HCT116 (cell line): ENCODE results near the gene CEP152. TPM values are rescaled to one million over a fixed set of nuclear protein-coding genes. Genes with fewer than 3 reads are reported as not detected.

Experiments
- ATAC-seq: fragments of 200-7000 bp; cut with Tn5 transposase; 2 replicates; pipeline ENCODE4 v1.9.1; 2020; ENCODE audit warnings: mild to moderate bottlenecking, moderate library complexity
- BruUV-seq: library from RNA; stranded (reverse); fragments of 400-500 nt; replicated peaks from 2 replicates; lab custom pipeline; 2021; lab: Mats Ljungman, UMichigan
- CTCF ChIA-PET: fragments of 300-600 bp; sonication (Branson Sonifier 250); formaldehyde crosslinking; loops from one replicate; lab custom pipeline; 2021; ENCODE audit warnings: antibody characterized with exemption; lab: Charles Lee
- POLR2A ChIA-PET: fragments of 300-600, 350-600 bp; sonication (Branson Sonifier 250); formaldehyde crosslinking; loops from one replicate; lab custom pipeline; 2021; ENCODE audit warnings: antibody characterized with exemption; lab: Charles Lee
- RAD21 ChIA-PET, 2 experiments: fragments of 300-600 bp; sonication (Branson Sonifier 250); formaldehyde crosslinking; loops; one replicate each; lab custom pipeline; 2023; ENCODE audit warnings: low total read pairs in 2 of 2; ENCODE audit not compliant: uncharacterized antibody in 2 of 2, unreplicated experiment in 2 of 2, low non-redundant PET in 1 of 2; lab: Charles Lee
- DNase-seq: peaks from one replicate; pipeline ENCODE4 v3.0.0-alpha.2; 2010; ENCODE audit warnings: low read depth, low spot score
- H2AFZ ChIP-seq: fragments of 200-600 bp; shearing (Covaris generic), sonication (generic); 2 replicates; pipeline ENCODE4 v1.6.1; 2017; ENCODE audit warnings: low read depth, mixed run types, mixed read lengths, antibody characterized with exemption, low read length; ENCODE audit not compliant: poor library complexity, severe bottlenecking
- H3K27ac ChIP-seq: 2 replicates; pipeline ENCODE4 v1.5.1; 2012; ENCODE audit warnings: low read depth, low read length
- H3K27me3 ChIP-seq: fragments of 200-600 bp; sonication (generic); 2 replicates; pipeline ENCODE4 v1.6.1; 2016; ENCODE audit warnings: mixed run types, low read length, mixed read lengths; ENCODE audit not compliant: insufficient read depth
- H3K36me3 ChIP-seq, 2 experiments: fragments of 200-500 bp in 1 of 2; fragments of 200-600 bp in 1 of 2; sonication (Bioruptor generic) in 1 of 2; sonication (generic) in 1 of 2; 2 replicates each; pipeline versions ENCODE4 v1.5.1 to v1.6.1; 2014 to 2016; ENCODE audit warnings: low read length in 2 of 2, inconsistent platforms in 1 of 2, mixed read lengths in 1 of 2, mixed run types in 1 of 2; ENCODE audit not compliant: insufficient read depth in 2 of 2, control insufficient read depth in 1 of 2
- H3K4me1 ChIP-seq, 2 experiments: fragments of 200-600 bp in 1 of 2; sonication (generic) in 1 of 2; 2 replicates each; pipeline versions ENCODE4 v1.5.1 to v1.6.1; 2012 to 2017; ENCODE audit warnings: low read length in 2 of 2, inconsistent platforms in 1 of 2, mild to moderate bottlenecking in 1 of 2, mixed read lengths in 1 of 2, mixed run types in 1 of 2, moderate library complexity in 1 of 2; ENCODE audit not compliant: insufficient read depth in 2 of 2, control insufficient read depth in 1 of 2
- H3K4me2 ChIP-seq: fragments of 200-600 bp; sonication (generic); 2 replicates; pipeline ENCODE4 v1.6.1; 2017; ENCODE audit warnings: mixed run types, low read length, mixed read lengths
- H3K4me3 ChIP-seq, 2 experiments: fragments of 200-600 bp in 1 of 2; sonication (generic) in 1 of 2; replicated peaks in 1 of 2; 2 replicates each; pipeline ENCODE4 v1.5.1; 2011 to 2016; ENCODE audit warnings: low read length in 2 of 2, control low read depth in 1 of 2, low read depth in 1 of 2, mild to moderate bottlenecking in 1 of 2, mixed read lengths in 1 of 2, mixed run types in 1 of 2
- H3K79me2 ChIP-seq: fragments of 200-600 bp; sonication (generic); 2 replicates; pipeline ENCODE4 v1.6.1; 2017; ENCODE audit warnings: mild to moderate bottlenecking, mixed run types, low read length, moderate library complexity, mixed read lengths; ENCODE audit not compliant: insufficient read depth
- H3K9ac ChIP-seq: fragments of 200-600 bp; sonication (generic); 2 replicates; pipeline ENCODE4 v1.6.1; 2016; ENCODE audit warnings: low read length, mixed read lengths
- H3K9me2 ChIP-seq: fragments of 200-600 bp; sonication (generic), shearing (Covaris generic); 2 replicates; pipeline ENCODE4 v1.6.1; 2017; ENCODE audit warnings: mixed run types, mild to moderate bottlenecking, moderate library complexity; ENCODE audit not compliant: insufficient read depth
- H3K9me3 ChIP-seq, 2 experiments: fragments of 200-500 bp in 1 of 2; fragments of 200-600 bp in 1 of 2; sonication (Bioruptor generic) in 1 of 2; sonication (generic) in 1 of 2; 2 replicates each; pipeline ENCODE4 v1.6.1; 2014 to 2017; ENCODE audit warnings: low read length in 2 of 2, mixed read lengths in 2 of 2, inconsistent platforms in 1 of 2, low read depth in 1 of 2, mild to moderate bottlenecking in 1 of 2, mixed run types in 1 of 2, moderate library complexity in 1 of 2; ENCODE audit not compliant: control insufficient read depth in 1 of 2, insufficient read depth in 1 of 2
- H4K20me1 ChIP-seq: fragments of 200-600 bp; sonication (generic), shearing (Covaris generic); 2 replicates; pipeline ENCODE4 v1.6.1; 2017; ENCODE audit warnings: mixed run types, mild to moderate bottlenecking, moderate library complexity; ENCODE audit not compliant: insufficient read depth
- CBX3 ChIP-seq: IDR thresholded peaks from 2 replicates; pipeline ENCODE4 v1.6.1; 2012; ENCODE audit warnings: low read depth
- CEBPB ChIP-seq: IDR thresholded peaks from 2 replicates; pipeline ENCODE4 v1.6.1; 2012; ENCODE audit warnings: low read depth
- EGR1 ChIP-seq: IDR thresholded peaks from 2 replicates; pipeline ENCODE4 v1.6.1; 2012; ENCODE audit warnings: low read depth
- ELF1 ChIP-seq: IDR thresholded peaks from 2 replicates; pipeline ENCODE4 v1.6.1; 2012; ENCODE audit warnings: low read depth, borderline replicate concordance
- EZH2 ChIP-seq: fragments of 200-600 bp; sonication (generic); IDR thresholded peaks from 2 replicates; pipeline ENCODE4 v1.6.1; 2017; ENCODE audit warnings: antibody characterized with exemption, mixed run types
- EZH2phosphoT487 ChIP-seq: fragments of 200-600 bp; IDR thresholded peaks from 2 replicates; pipeline ENCODE4 v1.6.1; 2018; ENCODE audit warnings: antibody characterized with exemption, borderline replicate concordance
- FOSL1 ChIP-seq: IDR thresholded peaks from 2 replicates; pipeline ENCODE4 v1.6.1; 2012; ENCODE audit warnings: low read depth
- JUND ChIP-seq: IDR thresholded peaks from 2 replicates; pipeline ENCODE4 v1.6.1; 2012
- POLR2A ChIP-seq: IDR thresholded peaks from 2 replicates; pipeline ENCODE4 v1.7.0; 2011; ENCODE audit warnings: borderline replicate concordance; ENCODE audit not compliant: insufficient read depth, insufficient read length; ENCODE audit errors: extremely low read depth
- POLR2AphosphoS5 ChIP-seq: IDR thresholded peaks from 2 replicates; pipeline ENCODE4 v1.6.1; 2011; ENCODE audit warnings: mild to moderate bottlenecking, low read depth, low read length, moderate library complexity
- RAD21 ChIP-seq: IDR thresholded peaks from 2 replicates; pipeline ENCODE4 v1.6.1; 2012; ENCODE audit warnings: low read depth, mild to moderate bottlenecking
- SP1 ChIP-seq: IDR thresholded peaks from 2 replicates; pipeline ENCODE4 v1.6.1; 2012; ENCODE audit warnings: low read depth
- YY1 ChIP-seq: IDR thresholded peaks from 2 replicates; pipeline ENCODE4 v1.6.1; 2011; ENCODE audit warnings: low read length, low read depth, moderate library complexity, mild to moderate bottlenecking; ENCODE audit not compliant: insufficient replicate concordance; ENCODE audit errors: extremely low read depth
- ZFX ChIP-seq: fragments of 450-650 bp; IDR thresholded peaks from 2 replicates; pipeline ENCODE4 v1.6.1; 2017
- intact Hi-C: fragments of 100-400 bp; cut with micrococcal nuclease; formaldehyde crosslinking; loops from 2 replicates; pipeline ENCODE4 v1.10.0; 2022
- total RNA-seq: library from RNA; stranded (reverse); gene quantifications from one replicate; pipeline ENCODE4 v1.2.1, GENCODE V29; 2021; ENCODE audit not compliant: unreplicated experiment
- TF ChIP-seq, protein P1 (sequence below): IDR thresholded peaks from 2 replicates; pipeline ENCODE4 v1.6.1; 2012; ENCODE audit warnings: low read depth
- TF ChIP-seq, protein P2 (sequence below): IDR thresholded peaks from 2 replicates; pipeline ENCODE4 v1.6.1; 2011; ENCODE audit warnings: mild to moderate bottlenecking, low read length, moderate library complexity; ENCODE audit not compliant: insufficient replicate concordance; ENCODE audit errors: extremely low read depth
- TF ChIP-seq, protein P3 (sequence below), 3 experiments: fragments of 200-600 bp in 1 of 3; sonication (generic) in 1 of 3; IDR thresholded peaks in 2 of 3; conservative IDR thresholded peaks in 1 of 3; 2 replicates each; pipeline ENCODE4 v1.5.1; 2012 to 2017; ENCODE audit warnings: low read depth in 2 of 3, low read length in 2 of 3, antibody characterized with exemption in 1 of 3, borderline replicate concordance in 1 of 3, control low read depth in 1 of 3, mild to moderate bottlenecking in 1 of 3, mixed read lengths in 1 of 3, mixed run types in 1 of 3, moderate library complexity in 1 of 3; ENCODE audit not compliant: insufficient read depth in 1 of 3
- TF ChIP-seq, protein P4 (sequence below): IDR thresholded peaks from 2 replicates; pipeline ENCODE4 v1.6.1; 2012

The CEP152 gene
- total RNA-seq, 1 experiment from 2014 or later = 19.7 TPM

DNA sequence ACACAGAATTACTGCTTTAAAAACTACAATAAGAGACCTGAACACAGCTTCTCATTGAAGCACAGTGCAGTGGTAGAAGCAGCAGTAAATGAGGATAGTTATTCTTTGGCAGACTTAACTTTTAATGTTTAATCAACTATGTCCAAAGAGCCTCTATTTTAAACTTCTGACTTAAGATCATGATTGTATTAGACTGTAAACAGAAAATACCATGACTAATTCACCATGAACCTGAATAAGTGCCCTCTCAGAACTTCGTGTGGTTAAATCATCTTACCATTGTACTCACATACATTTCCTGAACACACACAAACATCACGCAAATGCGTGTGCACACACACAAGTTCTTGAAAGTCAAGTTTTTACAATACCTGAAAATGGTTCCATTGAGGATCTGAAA lies 13.9 kb downstream of the CEP152 start:
- Histone ChIP-seq H3K4me1 (peaks cover 6 to 7% of the 10 kb centered on the region in 2 experiments; a peak in 2 of 4 replicates), H3K9me3 (no peaks in the 10 kb centered on the region), H3K27me3 (no peaks in the 10 kb centered on the region), H3K4me3 (no peak overlapping the region), H3K79me2 (peaks cover 36% of the 10 kb centered on the region), H2AFZ (no peak overlapping the region), H3K4me2 (no peak overlapping the region), H3K27ac (no peak overlapping the region), H3K9me2 (no peaks in the 10 kb centered on the region), H4K20me1 (no peaks in the 10 kb centered on the region), H3K36me3 (peaks cover 9 to 18% of the 10 kb centered on the region in 2 experiments), H3K9ac (no peak overlapping the region)
- ChIA-PET POLR2A (no interaction called here), RAD21 (no interaction called here), CTCF (no interaction called here)
- no TSS peak for BruUV-seq
- ATAC-seq = no peak
- TF ChIP-seq POLR2A = no peak
- TF ChIP-seq EGR1 = no peak
- TF ChIP-seq, protein P1, sequence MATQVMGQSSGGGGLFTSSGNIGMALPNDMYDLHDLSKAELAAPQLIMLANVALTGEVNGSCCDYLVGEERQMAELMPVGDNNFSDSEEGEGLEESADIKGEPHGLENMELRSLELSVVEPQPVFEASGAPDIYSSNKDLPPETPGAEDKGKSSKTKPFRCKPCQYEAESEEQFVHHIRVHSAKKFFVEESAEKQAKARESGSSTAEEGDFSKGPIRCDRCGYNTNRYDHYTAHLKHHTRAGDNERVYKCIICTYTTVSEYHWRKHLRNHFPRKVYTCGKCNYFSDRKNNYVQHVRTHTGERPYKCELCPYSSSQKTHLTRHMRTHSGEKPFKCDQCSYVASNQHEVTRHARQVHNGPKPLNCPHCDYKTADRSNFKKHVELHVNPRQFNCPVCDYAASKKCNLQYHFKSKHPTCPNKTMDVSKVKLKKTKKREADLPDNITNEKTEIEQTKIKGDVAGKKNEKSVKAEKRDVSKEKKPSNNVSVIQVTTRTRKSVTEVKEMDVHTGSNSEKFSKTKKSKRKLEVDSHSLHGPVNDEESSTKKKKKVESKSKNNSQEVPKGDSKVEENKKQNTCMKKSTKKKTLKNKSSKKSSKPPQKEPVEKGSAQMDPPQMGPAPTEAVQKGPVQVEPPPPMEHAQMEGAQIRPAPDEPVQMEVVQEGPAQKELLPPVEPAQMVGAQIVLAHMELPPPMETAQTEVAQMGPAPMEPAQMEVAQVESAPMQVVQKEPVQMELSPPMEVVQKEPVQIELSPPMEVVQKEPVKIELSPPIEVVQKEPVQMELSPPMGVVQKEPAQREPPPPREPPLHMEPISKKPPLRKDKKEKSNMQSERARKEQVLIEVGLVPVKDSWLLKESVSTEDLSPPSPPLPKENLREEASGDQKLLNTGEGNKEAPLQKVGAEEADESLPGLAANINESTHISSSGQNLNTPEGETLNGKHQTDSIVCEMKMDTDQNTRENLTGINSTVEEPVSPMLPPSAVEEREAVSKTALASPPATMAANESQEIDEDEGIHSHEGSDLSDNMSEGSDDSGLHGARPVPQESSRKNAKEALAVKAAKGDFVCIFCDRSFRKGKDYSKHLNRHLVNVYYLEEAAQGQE = no peak
- no peak for TF ChIP-seq CBX3
- TF ChIP-seq RAD21 = no peak
- TF ChIP-seq SP1 = no peak
- no peak for TF ChIP-seq JUND
- no peak for TF ChIP-seq ZFX
- no peak for TF ChIP-seq POLR2AphosphoS5
- TF ChIP-seq, protein P2, sequence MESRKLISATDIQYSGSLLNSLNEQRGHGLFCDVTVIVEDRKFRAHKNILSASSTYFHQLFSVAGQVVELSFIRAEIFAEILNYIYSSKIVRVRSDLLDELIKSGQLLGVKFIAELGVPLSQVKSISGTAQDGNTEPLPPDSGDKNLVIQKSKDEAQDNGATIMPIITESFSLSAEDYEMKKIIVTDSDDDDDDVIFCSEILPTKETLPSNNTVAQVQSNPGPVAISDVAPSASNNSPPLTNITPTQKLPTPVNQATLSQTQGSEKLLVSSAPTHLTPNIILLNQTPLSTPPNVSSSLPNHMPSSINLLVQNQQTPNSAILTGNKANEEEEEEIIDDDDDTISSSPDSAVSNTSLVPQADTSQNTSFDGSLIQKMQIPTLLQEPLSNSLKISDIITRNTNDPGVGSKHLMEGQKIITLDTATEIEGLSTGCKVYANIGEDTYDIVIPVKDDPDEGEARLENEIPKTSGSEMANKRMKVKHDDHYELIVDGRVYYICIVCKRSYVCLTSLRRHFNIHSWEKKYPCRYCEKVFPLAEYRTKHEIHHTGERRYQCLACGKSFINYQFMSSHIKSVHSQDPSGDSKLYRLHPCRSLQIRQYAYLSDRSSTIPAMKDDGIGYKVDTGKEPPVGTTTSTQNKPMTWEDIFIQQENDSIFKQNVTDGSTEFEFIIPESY = no peak
- no peak for TF ChIP-seq ELF1
- TF ChIP-seq, protein P3, sequence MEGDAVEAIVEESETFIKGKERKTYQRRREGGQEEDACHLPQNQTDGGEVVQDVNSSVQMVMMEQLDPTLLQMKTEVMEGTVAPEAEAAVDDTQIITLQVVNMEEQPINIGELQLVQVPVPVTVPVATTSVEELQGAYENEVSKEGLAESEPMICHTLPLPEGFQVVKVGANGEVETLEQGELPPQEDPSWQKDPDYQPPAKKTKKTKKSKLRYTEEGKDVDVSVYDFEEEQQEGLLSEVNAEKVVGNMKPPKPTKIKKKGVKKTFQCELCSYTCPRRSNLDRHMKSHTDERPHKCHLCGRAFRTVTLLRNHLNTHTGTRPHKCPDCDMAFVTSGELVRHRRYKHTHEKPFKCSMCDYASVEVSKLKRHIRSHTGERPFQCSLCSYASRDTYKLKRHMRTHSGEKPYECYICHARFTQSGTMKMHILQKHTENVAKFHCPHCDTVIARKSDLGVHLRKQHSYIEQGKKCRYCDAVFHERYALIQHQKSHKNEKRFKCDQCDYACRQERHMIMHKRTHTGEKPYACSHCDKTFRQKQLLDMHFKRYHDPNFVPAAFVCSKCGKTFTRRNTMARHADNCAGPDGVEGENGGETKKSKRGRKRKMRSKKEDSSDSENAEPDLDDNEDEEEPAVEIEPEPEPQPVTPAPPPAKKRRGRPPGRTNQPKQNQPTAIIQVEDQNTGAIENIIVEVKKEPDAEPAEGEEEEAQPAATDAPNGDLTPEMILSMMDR (IDR thresholded peaks at IDR 0.05 in 2 of 3, conservative IDR thresholded peaks at IDR 0.05 in 1 of 3; ENCODE audit: borderline replicate concordance in 1 of 3, insufficient read depth in 1 of 3, low read depth in 2 of 3, low read length in 2 of 3) = no peak
- TF ChIP-seq CEBPB = no peak
- no peak for TF ChIP-seq YY1
- no peak for TF ChIP-seq EZH2
- no peak for TF ChIP-seq FOSL1
- TF ChIP-seq, protein P4, sequence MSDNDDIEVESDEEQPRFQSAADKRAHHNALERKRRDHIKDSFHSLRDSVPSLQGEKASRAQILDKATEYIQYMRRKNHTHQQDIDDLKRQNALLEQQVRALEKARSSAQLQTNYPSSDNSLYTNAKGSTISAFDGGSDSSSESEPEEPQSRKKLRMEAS = no peak
- TF ChIP-seq EZH2phosphoT487 = no peak
- no peak for DNase-seq
- intact Hi-C loops = no loop called here
